Hypothalamus (tissue), 51 donors: Measurements from ENCODE around the gene SPINT2.
A peak's percentile ranks its signal among the peaks of the same experiment; 100 is the strongest.
"Not testable (repeated sequence)": the region's sequence is repeated elsewhere in the genome, so short reads cannot be mapped to it uniquely, and the experiment has no call there.

Source experiments
- DNase-seq, 51 donors: peaks; one replicate each; lab custom pipeline; 2025; lab: John Stamatoyannopoulos, UW

SPINT2 gene

GRCh38 chr19:38316477-38317067, 52.2 kb downstream of the SPINT2 start:
- no peak for DNase-seq

DNA sequence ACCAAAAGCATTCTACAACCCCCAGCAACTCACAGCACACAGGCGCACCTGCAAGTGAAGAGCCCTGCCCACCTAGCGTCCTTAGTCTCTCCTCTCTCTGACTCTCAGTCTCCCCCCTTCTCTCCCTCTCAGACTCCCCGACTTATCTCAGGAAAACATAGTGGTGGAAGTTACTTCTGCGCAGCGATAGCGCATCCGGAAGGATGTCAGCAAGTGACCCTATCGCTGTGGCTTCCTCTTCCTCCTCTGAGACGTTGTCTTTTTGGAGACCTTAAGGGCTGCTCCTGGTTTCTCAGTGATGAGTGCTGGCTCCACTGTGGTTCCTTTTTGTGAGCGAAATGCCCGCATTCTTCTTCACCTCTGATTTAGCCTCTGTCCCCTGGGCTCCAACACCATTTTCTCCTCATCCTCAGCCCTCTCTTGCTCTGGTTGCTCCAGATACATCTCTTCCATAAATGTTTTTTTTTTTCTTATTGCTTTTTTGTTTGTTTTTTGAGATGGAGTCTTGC, 52.8 kb downstream of the SPINT2 start:
- peak in 2 of 51 donors; percentile 11 to 12 for DNase-seq

- DNase-seq: peak in 1 of 51 donors; percentile 7
Observed at GRCh38 chr19:38318660-38319059, 54.3 kb downstream of the SPINT2 start.

- peak in 14 of 51 donors; percentile 10 to 51 (median 22) for DNase-seq
Observed at GRCh38 chr19:38319421-38320258, 55.3 kb downstream of the SPINT2 start, which contains the start of gene KCNK6. KCNK6 (plus strand) TSS chr19:38319845; CDS start chr19:38319951, 106 bp downstream.

- no peak for DNase-seq
Observed at GRCh38 chr19:38320969-38321339, 56.6 kb downstream of the SPINT2 start.

DNA sequence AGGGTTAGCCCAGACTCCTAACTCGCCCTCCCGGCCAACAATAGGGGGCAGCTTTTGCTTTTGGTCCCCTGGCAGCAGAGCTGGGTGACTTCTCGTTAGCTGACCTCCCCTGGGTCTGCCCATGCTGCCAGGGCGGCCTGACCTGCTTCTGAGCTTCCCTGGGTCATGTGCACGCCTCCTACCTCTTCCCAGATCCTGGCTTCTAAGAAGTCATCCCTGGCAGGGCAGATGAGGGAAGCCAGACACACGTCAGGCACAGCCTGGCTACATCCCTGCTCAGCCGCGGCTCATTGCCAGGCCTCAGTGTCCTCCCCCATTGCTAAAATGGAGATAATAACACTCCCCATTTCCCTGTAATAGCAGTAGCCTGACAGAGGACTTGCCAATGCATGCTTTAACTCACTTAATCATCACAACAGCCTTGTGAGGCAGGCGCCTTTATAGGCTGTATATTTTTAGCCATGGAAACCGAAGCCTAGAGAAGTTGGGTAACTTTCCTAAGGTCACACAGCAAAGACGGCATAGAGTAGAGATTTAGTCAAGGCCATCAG, 57.3 kb downstream of the SPINT2 start:
- peak in 1 of 51 donors; percentile 47 for DNase-seq

DNA sequence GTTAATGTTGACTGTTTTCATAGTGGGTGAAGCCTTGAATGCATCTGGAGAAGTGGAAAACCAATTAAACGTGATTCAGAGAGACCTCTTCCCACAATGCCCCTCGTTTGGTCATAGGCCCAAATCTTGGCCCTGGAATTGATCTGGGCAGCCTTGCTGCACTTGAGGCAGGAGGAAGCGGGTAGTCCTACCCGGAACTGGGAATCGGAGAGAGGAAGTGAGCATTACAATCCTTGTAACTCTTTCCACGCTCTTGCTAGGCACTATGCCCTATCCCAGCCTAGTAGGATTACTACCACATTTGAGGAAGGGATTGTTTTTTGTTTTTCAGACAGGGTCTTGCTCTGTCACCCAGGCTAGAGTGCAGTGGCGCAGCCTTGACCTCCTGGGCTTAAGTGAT, 58.9 kb downstream of the SPINT2 start:
- peak in 1 of 51 donors; percentile 1 for DNase-seq

DNA sequence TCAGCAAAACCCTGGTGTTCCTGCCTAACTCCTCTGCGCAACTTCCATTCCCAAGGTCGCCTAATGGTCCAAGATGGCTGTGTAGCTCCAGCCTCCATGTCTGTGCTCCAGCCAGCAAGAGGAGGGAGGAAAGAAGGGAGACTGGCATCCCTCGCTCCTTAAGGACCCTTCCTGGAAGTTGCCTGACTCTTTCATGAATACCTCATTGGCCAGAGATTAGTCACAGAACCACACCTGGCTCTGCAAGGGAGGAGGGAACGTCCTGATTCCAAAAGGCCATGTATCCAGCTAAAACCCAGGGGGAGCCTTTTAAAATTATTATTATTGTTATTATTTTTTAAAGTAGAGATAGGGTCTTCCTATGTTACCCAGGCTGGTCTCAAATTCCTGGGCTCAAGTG, 60.1 kb downstream of the SPINT2 start:
- DNase-seq: no peak

- no peak for DNase-seq
Observed at GRCh38 chr19:38326591-38326990, 62.2 kb downstream of the SPINT2 start.

- no peak for DNase-seq
Observed at GRCh38 chr19:38329651-38330050, 65.3 kb downstream of the SPINT2 start.

GRCh38 chr19:38331728-38332127, 67.4 kb downstream of the SPINT2 start:
- DNase-seq: no peak

- DNase-seq: no peak
Observed at GRCh38 chr19:38333245-38333644, 68.9 kb downstream of the SPINT2 start.

DNA sequence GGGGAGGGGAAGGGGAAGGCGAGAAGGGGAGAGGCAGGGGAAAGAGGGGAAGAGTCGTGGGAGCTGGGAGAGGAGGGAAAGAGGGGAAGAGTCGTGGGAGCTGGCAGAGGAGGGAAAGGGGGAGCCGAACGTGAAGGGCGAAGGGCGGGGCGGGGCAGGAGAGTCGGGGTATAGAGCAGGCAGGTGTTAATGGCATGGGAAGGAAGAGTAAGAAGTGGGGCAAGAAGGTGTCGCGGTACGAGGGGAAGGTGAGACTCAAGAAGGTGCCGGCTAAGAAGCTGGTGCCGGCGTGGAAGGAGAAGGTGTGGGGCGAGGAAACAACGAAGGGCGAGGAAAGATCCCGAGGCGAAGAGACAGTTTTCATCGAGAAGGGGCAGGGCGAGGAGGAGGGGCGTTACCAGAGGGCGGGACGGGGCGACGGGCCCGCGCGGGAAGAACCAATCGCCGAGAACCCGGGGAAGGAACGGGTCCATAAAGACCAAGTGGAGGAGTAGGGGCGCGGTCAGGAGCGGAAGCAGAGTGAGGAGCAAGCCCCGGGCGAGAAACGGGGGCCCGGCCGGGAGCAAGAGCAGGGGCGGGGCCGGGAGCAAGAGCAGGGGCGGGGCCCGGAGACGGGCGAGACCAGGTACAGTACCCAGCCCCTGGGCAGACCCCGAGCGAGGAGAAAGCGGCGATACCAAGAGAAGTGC, 71.7 kb downstream of the SPINT2 start:
- DNase-seq: peak; percentile 72 to 96 (median 90)

- DNase-seq: peak; percentile 28 to 96 (median 80)
Observed at GRCh38 chr19:38336638-38337359, 72.4 kb downstream of the SPINT2 start.

GRCh38 chr19:38337360-38337653, 72.9 kb downstream of the SPINT2 start:
- peak in 1 of 51 donors; percentile 21 for DNase-seq

DNA sequence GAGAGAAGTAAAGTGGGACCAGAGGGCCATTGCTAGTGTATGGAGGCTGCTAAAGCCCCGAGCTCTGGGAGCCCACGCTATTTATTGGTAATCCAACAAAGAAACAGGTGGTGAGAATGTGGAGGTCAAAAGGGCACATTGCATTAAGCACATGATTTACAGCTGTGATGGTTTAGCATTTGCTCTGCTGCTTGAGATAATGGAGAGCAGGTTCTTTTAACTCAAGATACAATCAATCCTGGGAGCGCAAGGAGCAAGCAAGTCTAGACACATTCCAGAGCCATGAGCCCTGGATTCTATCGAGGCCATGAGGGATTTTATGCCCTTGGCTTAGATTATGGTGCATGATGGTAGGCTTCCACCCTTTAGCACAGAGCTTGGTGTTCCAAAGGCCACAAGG, 74.6 kb downstream of the SPINT2 start:
- DNase-seq: not testable (repeated sequence)

GRCh38 chr19:38340927-38341326, 76.6 kb downstream of the SPINT2 start:
- DNase-seq: no peak
